WTC11 (cell line): ENCODE results near the gene MGST1. TPM values are rescaled to one million over a fixed set of nuclear protein-coding genes. Genes with fewer than 3 reads are reported as not detected.

Experiments
- ATAC-seq: fragments of 200-7000 bp; cut with Tn5 transposase; 2 replicates; pipeline ENCODE4 v1.10.0; 2021; ENCODE audit warnings: mild to moderate bottlenecking, moderate library complexity
- CTCF ChIA-PET: fragments of 300-600 bp; sonication (Branson Sonifier 250); formaldehyde crosslinking; loops from one replicate; lab custom pipeline; 2021; ENCODE audit warnings: antibody characterized with exemption; lab: Charles Lee
- POLR2A ChIA-PET: fragments of 350-600 bp; sonication (Branson Sonifier 250); formaldehyde crosslinking; loops from one replicate; lab custom pipeline; 2021; ENCODE audit warnings: antibody characterized with exemption; lab: Charles Lee
- DNase-seq: peaks from one replicate; pipeline ENCODE4 v3.0.0; 2021; ENCODE audit warnings: low spot score
- H3K27ac Mint-ChIP-seq: 2 replicates; pipeline ENCODE4 v1.8.0; 2021; ENCODE audit warnings: mixed read lengths
- H3K27me3 Mint-ChIP-seq: 2 replicates; pipeline ENCODE4 v1.8.0; 2021; ENCODE audit warnings: low read depth, mild to moderate bottlenecking, moderate library complexity, mixed read lengths
- H3K36me3 Mint-ChIP-seq: 2 replicates; pipeline ENCODE4 v1.8.0; 2021; ENCODE audit warnings: mixed read lengths
- H3K4me1 Mint-ChIP-seq: 2 replicates; pipeline ENCODE4 v1.8.0; 2022; ENCODE audit warnings: mixed read lengths
- H3K4me3 Mint-ChIP-seq: 2 replicates; pipeline ENCODE4 v1.8.0; 2021; ENCODE audit warnings: mild to moderate bottlenecking, moderate library complexity, mixed read lengths
- H3K9me3 Mint-ChIP-seq: 2 replicates; pipeline ENCODE4 v1.8.0; 2021; ENCODE audit warnings: mixed read lengths
- ELF4 ChIP-seq: sonication (generic); formaldehyde crosslinking; IDR thresholded peaks from 2 replicates; pipeline ENCODE4 v1.8.1; 2022; ENCODE audit warnings: low read depth, mild to moderate bottlenecking, moderate library complexity, missing genetic modification reagents
- FOXJ3 ChIP-seq: sonication (generic); formaldehyde crosslinking; IDR thresholded peaks from 2 replicates; pipeline ENCODE4 v1.9.0; 2021; ENCODE audit warnings: missing genetic modification reagents, mild to moderate bottlenecking, borderline replicate concordance
- FOXK1 ChIP-seq: sonication (generic); formaldehyde crosslinking; IDR thresholded peaks from 2 replicates; pipeline ENCODE4 v1.8.0; 2022; ENCODE audit warnings: mild to moderate bottlenecking, moderate library complexity, missing genetic modification reagents
- FOXP1 ChIP-seq: sonication (generic); formaldehyde crosslinking; IDR thresholded peaks from 2 replicates; pipeline ENCODE4 v1.8.0; 2022; ENCODE audit warnings: missing genetic modification reagents, mild to moderate bottlenecking, moderate library complexity, borderline replicate concordance
- GRHL2 ChIP-seq: fragments of 250-450 bp; sonication (Bioruptor Pico); IDR thresholded peaks from 2 replicates; pipeline ENCODE4 v1.8.0; 2022; ENCODE audit warnings: mild to moderate bottlenecking, moderate library complexity; ENCODE audit not compliant: insufficient replicate concordance, severe bottlenecking
- GTF2I ChIP-seq: fragments of 250-450 bp; sonication (Bioruptor Pico); conservative IDR thresholded peaks from 2 replicates; pipeline ENCODE4 v1.4.0; 2021; ENCODE audit warnings: mild to moderate bottlenecking
- IRF2 ChIP-seq: sonication (generic); formaldehyde crosslinking; IDR thresholded peaks from 2 replicates; pipeline ENCODE4 v1.8.0; 2022; ENCODE audit warnings: low read depth, missing genetic modification reagents, borderline replicate concordance
- JAZF1 ChIP-seq: fragments of 250-450 bp; sonication (Bioruptor Pico); IDR thresholded peaks from 2 replicates; pipeline ENCODE4 v1.9.0; 2021; ENCODE audit warnings: moderate library complexity, mild to moderate bottlenecking, inconsistent platforms
- MLX ChIP-seq: sonication (generic); formaldehyde crosslinking; IDR thresholded peaks from 2 replicates; pipeline ENCODE4 v1.8.1; 2023; ENCODE audit warnings: mild to moderate bottlenecking, missing genetic modification reagents, moderate library complexity
- NR1H2 ChIP-seq: sonication (generic); formaldehyde crosslinking; IDR thresholded peaks from 2 replicates; pipeline ENCODE4 v1.9.0; 2021; ENCODE audit warnings: mild to moderate bottlenecking, moderate library complexity, missing genetic modification reagents
- NR3C1 ChIP-seq: sonication (generic); formaldehyde crosslinking; conservative IDR thresholded peaks from 2 replicates; pipeline ENCODE4 v1.8.1; 2023; ENCODE audit warnings: low read depth, mild to moderate bottlenecking, missing genetic modification reagents
- OVOL2 ChIP-seq: fragments of 250-450 bp; sonication (Bioruptor Pico); IDR thresholded peaks from 2 replicates; pipeline ENCODE4 v1.9.0; 2021; ENCODE audit warnings: mild to moderate bottlenecking, borderline replicate concordance
- PRRX2 ChIP-seq: fragments of 250-450 bp; sonication (Bioruptor Pico); IDR thresholded peaks from 2 replicates; pipeline ENCODE4 v1.8.0; 2021; ENCODE audit warnings: mild to moderate bottlenecking
- SMAD3 ChIP-seq: sonication (generic); formaldehyde crosslinking; IDR thresholded peaks from 2 replicates; pipeline ENCODE4 v1.8.0; 2022; ENCODE audit warnings: missing genetic modification reagents, mild to moderate bottlenecking, borderline replicate concordance
- SOX15 ChIP-seq: fragments of 250-450 bp; sonication (Bioruptor Pico); IDR thresholded peaks from 2 replicates; pipeline ENCODE4 v1.9.0; 2021; ENCODE audit warnings: mild to moderate bottlenecking
- ZNF138 ChIP-seq: sonication (generic); formaldehyde crosslinking; conservative IDR thresholded peaks from 2 replicates; pipeline ENCODE4 v1.8.1; 2022; ENCODE audit warnings: mild to moderate bottlenecking, moderate library complexity, missing genetic modification reagents
- ZNF232 ChIP-seq: sonication (generic); formaldehyde crosslinking; IDR thresholded peaks from 2 replicates; pipeline ENCODE4 v1.8.0; 2022; ENCODE audit warnings: mild to moderate bottlenecking, missing genetic modification reagents
- ZNF263 ChIP-seq: sonication (generic); formaldehyde crosslinking; IDR thresholded peaks from 2 replicates; pipeline ENCODE4 v1.8.1; 2022; ENCODE audit warnings: low read depth, mild to moderate bottlenecking, moderate library complexity, missing genetic modification reagents
- ZNF416 ChIP-seq: fragments of 250-450 bp; sonication (Bioruptor Pico); IDR thresholded peaks from 2 replicates; pipeline ENCODE4 v1.9.0; 2021; ENCODE audit warnings: mild to moderate bottlenecking, inconsistent platforms
- ZNF425 ChIP-seq: fragments of 250-450 bp; sonication (Bioruptor Pico); conservative IDR thresholded peaks from 2 replicates; pipeline ENCODE4 v1.9.0; 2021; ENCODE audit warnings: mild to moderate bottlenecking
- total RNA-seq: library from RNA; stranded (reverse); gene quantifications from 3 replicates; pipeline ENCODE4 v1.2.3, GENCODE V29; 2021
- TF ChIP-seq, protein P1 (sequence below): fragments of 250-450 bp; sonication (Bioruptor Pico); IDR thresholded peaks from 2 replicates; pipeline ENCODE4 v1.9.0; 2021; ENCODE audit warnings: moderate library complexity, mild to moderate bottlenecking, inconsistent platforms, borderline replicate concordance
- TF ChIP-seq, protein P2 (sequence below): sonication (generic); formaldehyde crosslinking; IDR thresholded peaks from 2 replicates; pipeline ENCODE4 v1.8.0; 2022; ENCODE audit warnings: missing genetic modification reagents
- TF ChIP-seq, protein P3 (sequence below): sonication (generic); formaldehyde crosslinking; IDR thresholded peaks from 2 replicates; pipeline ENCODE4 v1.8.0; 2023; ENCODE audit warnings: mild to moderate bottlenecking, missing genetic modification reagents

Gene MGST1
- total RNA-seq, 1 experiment from 2014 or later = 285 TPM

DNA sequence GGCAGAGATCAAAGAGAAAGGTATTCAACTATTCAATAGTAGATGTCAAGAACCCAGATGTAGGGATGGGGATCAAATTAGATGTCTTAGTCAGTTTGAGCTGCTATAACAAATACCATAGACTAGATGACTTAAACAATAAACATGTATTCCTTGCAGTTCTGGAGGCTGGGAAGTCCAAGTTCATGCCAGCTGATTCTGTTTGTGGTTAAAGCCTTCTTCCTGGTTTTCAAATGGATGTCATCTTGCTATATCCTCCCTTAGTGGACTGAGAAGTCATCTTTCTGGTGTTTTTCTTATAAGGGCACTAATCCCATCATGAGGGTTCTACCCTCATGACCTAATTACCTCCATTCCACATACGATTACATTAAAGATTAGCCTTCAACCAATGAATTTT, 19.5 kb upstream of the MGST1 start:
- Mint-ChIP-seq H3K4me3 (no peak overlapping the region), H3K4me1 (peaks cover 6% of the 10 kb centered on the region; the same call in 1 of the 2 replicates), H3K27me3 (no peaks in the 10 kb centered on the region; the same call in 1 of the 2 replicates), H3K9me3 (peaks cover 23% of the 10 kb centered on the region), H3K36me3 (peaks cover 3% of the 10 kb centered on the region; the same call in 1 of the 2 replicates), H3K27ac (no peak overlapping the region)
- TF ChIP-seq ZNF416 (CRISPR knock-in tag) (no peak), IRF2 (CRISPR knock-in tag) (no peak), SMAD3 (CRISPR knock-in tag) (no peak), ZNF138 (no peak), FOXJ3 (no peak), SOX15 (CRISPR knock-in tag) (no peak), GRHL2 (CRISPR knock-in tag) (no peak), FOXK1 (CRISPR knock-in tag) (no peak), MLX (CRISPR knock-in tag) (no peak), NR1H2 (CRISPR knock-in tag) (no peak), ELF4 (CRISPR knock-in tag) (no peak), ZNF263 (no peak), ZNF425 (CRISPR knock-in tag) (no peak), JAZF1 (CRISPR knock-in tag) (no peak), NR3C1 (CRISPR knock-in tag) (no peak), OVOL2 (CRISPR knock-in tag) (no peak), FOXP1 (CRISPR knock-in tag) (no peak), ZNF232 (CRISPR knock-in tag) (no peak)
- TF ChIP-seq, protein P1, sequence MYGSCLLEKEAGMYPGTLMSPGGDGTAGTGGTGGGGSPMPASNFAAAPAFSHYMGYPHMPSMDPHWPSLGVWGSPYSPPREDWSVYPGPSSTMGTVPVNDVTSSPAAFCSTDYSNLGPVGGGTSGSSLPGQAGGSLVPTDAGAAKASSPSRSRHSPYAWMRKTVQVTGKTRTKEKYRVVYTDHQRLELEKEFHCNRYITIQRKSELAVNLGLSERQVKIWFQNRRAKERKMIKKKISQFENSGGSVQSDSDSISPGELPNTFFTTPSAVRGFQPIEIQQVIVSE = no peak
- ChIA-PET POLR2A (no interaction called here), CTCF (no interaction called here)
- no peak for DNase-seq
- no peak for ATAC-seq

- Mint-ChIP-seq H3K36me3 (peaks cover 3% of the 10 kb centered on the region; the same call in 1 of the 2 replicates), H3K4me3 (no peak overlapping the region), H3K27me3 (no peaks in the 10 kb centered on the region; the same call in 1 of the 2 replicates), H3K27ac (no peak overlapping the region), H3K4me1 (peaks cover 4% of the 10 kb centered on the region; the same call in 1 of the 2 replicates), H3K9me3 (peaks cover 35% of the 10 kb centered on the region)
- no peak for DNase-seq
- CTCF ChIA-PET = interaction anchor here (0.6 to 1.0 kb wide), 2 partner anchors 20 to 56 kb away, joined by 3 to 5 read pairs; no protein-coding TSS in a partner anchor
- POLR2A ChIA-PET = no interaction called here
- no peak for ATAC-seq
- TF ChIP-seq NR1H2 (CRISPR knock-in tag) (no peak), PRRX2 (CRISPR knock-in tag) (no peak), ZNF425 (CRISPR knock-in tag) (no peak), GTF2I (CRISPR knock-in tag) (no peak)
- TF ChIP-seq, protein P2, sequence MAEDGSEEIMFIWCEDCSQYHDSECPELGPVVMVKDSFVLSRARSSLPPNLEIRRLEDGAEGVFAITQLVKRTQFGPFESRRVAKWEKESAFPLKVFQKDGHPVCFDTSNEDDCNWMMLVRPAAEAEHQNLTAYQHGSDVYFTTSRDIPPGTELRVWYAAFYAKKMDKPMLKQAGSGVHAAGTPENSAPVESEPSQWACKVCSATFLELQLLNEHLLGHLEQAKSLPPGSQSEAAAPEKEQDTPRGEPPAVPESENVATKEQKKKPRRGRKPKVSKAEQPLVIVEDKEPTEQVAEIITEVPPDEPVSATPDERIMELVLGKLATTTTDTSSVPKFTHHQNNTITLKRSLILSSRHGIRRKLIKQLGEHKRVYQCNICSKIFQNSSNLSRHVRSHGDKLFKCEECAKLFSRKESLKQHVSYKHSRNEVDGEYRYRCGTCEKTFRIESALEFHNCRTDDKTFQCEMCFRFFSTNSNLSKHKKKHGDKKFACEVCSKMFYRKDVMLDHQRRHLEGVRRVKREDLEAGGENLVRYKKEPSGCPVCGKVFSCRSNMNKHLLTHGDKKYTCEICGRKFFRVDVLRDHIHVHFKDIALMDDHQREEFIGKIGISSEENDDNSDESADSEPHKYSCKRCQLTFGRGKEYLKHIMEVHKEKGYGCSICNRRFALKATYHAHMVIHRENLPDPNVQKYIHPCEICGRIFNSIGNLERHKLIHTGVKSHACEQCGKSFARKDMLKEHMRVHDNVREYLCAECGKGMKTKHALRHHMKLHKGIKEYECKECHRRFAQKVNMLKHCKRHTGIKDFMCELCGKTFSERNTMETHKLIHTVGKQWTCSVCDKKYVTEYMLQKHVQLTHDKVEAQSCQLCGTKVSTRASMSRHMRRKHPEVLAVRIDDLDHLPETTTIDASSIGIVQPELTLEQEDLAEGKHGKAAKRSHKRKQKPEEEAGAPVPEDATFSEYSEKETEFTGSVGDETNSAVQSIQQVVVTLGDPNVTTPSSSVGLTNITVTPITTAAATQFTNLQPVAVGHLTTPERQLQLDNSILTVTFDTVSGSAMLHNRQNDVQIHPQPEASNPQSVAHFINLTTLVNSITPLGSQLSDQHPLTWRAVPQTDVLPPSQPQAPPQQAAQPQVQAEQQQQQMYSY (CRISPR knock-in tag) = no peak
- TF ChIP-seq, protein P3, sequence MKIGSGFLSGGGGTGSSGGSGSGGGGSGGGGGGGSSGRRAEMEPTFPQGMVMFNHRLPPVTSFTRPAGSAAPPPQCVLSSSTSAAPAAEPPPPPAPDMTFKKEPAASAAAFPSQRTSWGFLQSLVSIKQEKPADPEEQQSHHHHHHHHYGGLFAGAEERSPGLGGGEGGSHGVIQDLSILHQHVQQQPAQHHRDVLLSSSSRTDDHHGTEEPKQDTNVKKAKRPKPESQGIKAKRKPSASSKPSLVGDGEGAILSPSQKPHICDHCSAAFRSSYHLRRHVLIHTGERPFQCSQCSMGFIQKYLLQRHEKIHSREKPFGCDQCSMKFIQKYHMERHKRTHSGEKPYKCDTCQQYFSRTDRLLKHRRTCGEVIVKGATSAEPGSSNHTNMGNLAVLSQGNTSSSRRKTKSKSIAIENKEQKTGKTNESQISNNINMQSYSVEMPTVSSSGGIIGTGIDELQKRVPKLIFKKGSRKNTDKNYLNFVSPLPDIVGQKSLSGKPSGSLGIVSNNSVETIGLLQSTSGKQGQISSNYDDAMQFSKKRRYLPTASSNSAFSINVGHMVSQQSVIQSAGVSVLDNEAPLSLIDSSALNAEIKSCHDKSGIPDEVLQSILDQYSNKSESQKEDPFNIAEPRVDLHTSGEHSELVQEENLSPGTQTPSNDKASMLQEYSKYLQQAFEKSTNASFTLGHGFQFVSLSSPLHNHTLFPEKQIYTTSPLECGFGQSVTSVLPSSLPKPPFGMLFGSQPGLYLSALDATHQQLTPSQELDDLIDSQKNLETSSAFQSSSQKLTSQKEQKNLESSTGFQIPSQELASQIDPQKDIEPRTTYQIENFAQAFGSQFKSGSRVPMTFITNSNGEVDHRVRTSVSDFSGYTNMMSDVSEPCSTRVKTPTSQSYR (CRISPR knock-in tag) = no peak
Measured at GRCh38 chr12:16329594-16329993, 17.9 kb upstream of the MGST1 start.
